Right forelimb (tissue), 1 donor: ENCODE measurements around the gene COX5B.
"Not testable (repeated sequence)": the region's sequence is repeated elsewhere in the genome, so short reads cannot be mapped to it uniquely, and the experiment has no call there.

Experiments
- DNase-seq: peaks from one replicate; pipeline ENCODE4 v3.0.0-alpha.2; 2018

COX5B gene

DNA sequence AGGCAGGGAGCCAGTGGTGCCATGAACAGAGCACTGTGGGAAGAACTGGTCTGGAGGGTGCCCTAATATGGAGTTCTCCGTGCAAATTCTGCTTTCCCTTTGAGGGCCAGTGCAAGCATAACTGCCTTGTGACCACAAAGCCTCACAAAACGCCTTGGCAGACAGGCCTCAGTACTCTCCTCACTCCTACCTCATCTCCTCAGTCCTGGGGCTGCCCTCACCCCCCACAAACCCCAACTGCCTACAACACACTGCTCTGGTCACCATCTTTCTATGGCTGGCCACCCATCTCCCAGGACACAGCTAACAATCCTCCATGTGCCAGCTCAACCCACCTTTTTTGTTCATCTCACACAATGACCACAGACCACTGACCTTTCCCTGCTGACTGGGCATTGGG, 8.9 kb downstream of the COX5B start:
- no peak for DNase-seq

DNA sequence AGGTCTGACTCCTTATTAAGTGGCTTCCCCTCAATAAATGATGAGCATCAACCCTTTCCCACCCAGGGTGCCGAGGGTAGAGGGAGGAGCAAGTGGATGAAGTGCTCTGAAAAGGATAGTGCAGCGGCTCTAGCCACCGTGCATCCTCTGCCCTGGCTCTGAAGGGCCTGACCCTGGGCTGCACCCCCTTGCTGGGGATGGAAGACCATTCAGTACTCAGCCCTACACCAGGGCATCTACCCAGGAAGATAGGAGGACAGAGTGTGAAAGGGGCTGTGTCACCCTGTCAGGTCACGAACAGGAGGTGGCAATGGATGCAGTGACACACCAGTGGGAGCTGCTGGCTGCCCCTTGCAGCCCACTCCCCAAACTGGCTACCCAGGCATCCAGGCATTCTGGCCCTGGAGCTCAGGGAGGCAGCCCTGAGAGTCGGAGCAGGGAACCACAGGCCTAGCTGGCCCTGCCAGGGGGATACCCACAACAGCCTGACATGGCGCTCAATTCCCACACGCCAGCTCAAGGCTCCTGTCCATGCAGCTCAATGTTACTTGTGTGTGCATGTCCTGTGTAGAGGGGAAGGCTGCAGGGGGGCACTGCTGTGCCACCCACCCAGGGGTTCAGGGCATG, 10.4 kb downstream of the COX5B start:
- DNase-seq = no peak

DNA sequence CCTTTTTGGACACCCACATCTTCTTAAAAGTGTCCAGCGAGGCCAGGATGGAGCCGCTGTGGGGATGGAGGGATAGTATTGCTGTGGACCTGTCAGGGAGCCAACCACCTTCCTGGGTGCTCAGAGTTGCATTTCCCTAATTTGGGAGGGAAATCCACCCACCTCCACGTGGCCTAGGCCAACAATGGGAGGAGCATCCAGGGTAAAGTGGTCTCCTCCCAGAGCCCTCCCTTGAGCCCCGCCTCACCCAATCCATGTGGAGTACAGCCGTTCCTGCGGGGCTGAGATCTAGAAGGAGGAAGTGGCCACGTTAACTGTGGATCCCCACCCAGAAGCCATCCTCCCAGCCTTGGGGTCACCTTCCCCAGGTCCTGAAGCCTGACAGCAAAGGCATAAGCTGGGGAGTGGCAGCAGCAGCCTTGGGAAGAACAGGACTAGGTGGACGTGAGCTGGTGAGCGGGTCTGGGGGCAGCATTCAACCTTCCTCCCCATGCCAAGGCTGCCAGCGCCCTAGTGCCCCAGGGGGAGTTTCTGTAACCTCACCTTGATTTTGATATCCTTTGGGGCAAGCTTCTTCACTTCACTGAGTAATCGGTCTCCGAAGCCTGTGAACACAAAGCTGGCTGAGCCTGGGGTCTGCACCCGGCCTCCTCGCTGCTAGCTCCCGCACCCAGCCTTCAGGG, 11.2 kb downstream of the COX5B start:
- no peak for DNase-seq

DNA sequence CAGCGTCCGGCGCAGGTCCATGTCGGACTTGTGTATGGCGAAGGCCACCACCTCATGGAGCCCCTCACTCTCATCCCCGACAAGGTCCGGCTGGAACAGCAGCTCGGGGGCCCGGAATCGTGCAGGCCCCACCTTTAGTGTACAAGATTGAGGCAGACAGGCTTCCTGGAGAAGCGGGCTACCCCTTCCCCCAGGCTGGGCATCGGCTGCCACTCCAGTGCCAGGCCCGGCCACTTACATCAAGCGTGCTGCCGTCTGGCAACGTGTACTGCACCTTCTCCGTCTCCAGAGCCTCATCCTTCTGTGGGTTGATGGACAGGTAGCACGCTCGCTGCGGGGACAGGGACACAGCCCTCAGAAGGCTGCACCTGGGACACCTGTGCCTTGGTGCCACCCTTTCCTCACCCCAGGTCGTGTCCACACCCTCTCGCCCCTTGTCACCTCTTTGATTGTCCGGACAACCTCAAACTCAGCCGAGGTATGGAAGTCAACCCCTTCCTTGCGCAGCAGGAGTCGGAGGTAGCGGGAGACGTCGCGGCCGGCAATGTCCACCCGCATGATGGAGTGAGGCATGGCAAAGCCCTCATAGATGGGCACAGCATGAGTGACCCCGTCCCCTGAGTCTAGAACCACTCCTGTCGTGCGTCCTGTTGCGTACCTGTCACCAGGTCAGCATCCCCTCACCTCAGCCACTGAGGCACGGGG, 12.3 kb downstream of the COX5B start:
- DNase-seq = no peak

DNA sequence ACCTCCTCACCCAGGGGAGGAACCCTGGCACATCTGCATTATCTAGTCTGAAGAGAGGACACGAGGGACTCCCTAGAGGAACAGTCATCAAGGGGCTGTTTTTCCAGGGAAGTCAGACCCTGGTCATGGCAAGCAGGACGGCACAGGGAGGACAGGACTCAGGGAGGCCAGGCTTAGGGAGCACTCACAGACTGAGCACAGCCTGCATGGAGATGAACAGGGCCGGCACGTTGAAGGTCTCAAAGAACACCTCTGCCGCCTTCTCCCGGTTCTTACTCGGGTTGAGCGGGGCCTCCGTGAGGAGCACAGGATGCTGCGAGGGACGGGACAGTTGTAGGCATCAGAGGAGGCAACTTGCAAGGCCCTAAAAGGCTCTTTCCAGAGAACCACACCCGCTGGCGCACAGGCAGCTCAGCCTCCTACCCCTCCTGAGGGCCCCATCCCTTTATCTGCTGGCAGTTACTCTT, 12.9 kb downstream of the COX5B start:
- DNase-seq = no peak

DNA sequence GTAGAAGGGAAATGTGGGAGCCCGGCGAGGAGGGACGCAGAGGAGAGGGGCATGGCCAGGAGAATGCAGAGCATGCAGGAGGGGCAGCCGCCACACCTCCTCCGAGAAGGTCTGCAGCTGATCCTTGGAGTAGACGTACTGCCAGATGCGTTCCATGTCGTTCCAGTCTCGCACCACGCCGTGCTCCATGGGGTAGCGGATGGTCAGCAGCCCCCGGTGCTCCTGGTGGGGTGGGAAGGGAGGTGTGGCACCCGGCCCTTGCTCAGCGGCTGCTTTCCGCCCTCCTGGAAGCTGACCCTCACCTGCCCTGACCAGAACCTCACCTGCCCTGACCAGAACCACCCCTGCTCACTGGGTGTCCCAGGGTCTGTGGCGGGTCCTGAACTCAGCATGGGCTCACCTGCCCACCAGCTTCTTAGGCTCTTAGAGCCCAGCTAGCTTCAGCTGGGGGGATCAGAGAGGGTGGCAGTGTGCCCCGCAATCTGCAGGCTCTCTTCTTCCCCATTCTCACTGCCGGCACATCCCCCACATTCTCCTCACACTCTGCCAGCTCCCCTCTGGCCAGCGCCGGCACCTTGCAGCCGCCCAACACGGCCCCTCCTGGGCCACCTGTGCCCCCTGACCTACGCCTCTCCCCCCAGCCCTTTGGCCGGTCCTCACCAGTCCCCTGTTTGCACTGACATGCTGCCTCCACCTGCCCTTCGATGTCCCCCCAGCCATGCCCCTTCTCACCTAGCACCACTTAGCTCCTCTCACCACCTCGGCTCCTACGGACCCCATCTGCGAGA, 13.6 kb downstream of the COX5B start:
- no peak for DNase-seq

DNA sequence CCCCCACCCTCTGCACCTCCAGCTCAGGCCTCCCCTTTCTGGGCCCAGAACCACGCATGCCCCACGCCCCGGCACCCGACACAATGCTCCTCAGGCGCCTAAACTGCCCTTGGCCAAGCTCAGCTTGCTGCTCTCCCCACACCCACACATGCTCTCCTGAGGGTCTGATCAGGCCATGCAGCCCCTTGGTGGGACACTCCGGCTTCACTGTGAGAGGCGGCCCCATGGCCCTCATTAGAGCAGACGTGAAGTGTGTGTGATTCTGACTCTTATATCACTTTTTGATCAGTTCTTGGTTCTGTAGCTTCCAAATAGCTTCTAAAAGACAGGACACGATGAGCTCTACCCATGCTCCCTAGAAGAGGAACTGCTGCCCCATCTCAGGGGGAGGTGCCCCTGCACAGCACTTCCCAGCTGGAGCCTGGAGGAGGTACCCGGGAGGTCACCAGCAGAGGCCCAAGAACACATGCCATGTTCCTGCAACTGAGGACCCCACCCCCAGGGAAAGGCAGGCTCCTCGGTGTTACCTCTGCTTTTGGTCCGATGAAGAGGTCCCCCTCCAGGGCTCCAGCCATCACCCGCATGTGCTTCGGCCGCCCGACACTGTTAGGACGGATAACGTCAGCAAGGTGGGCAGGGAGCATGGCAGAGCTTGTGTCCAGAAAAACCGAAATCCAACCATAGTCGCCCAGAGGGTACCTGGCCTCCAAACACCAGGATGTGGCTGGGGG, 14.3 kb downstream of the COX5B start:
- DNase-seq = no peak

DNA sequence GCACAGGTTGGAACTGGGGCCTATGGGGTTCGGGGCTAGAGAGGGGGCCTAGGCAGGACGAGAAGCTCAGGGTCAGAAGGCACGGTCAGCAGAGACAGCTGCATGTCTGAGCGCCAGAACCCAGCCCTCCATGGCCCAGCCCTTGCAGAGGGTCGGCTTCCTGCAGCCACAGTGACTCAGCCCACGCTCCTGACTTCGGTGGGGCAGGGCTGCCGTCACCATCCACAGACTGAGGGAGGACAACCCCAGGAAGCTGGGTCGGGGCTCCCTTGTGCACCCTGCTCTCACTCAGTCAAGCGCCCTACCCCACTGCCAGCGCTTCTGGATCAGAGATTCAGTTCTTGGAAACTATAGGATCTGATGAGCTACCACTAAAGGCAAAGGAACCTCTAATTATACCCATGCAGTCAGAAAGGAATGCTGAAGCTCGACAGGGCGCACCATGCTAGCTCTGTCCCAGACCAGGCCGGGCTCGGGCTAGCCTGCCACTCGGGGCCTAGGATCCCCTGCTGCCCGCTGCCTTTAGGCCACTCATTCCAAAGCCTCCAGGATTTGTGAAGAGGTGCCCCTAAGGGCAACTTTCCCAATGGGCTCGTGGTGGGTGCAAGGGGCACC, 15.0 kb downstream of the COX5B start:
- DNase-seq = no peak

DNA sequence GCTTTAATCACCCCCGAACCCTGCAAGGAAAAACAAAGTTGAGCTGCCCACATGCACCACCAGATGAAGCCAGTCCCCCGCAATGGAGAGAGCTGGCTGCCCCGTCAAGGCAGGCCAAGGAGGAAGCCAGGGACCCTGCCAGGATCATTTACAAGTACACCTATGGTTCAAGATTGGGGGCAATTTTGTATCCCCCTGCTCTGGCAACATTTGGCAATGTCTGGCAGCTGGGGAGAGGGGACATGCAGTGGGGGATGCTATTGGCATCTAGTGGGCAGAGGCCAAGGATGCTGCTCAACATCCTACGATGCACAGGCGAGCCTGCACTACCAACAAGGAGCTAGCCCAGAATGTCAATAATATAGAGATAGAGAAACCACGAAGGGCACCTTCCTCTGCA, 16.1 kb downstream of the COX5B start:
- no peak for DNase-seq

DNA sequence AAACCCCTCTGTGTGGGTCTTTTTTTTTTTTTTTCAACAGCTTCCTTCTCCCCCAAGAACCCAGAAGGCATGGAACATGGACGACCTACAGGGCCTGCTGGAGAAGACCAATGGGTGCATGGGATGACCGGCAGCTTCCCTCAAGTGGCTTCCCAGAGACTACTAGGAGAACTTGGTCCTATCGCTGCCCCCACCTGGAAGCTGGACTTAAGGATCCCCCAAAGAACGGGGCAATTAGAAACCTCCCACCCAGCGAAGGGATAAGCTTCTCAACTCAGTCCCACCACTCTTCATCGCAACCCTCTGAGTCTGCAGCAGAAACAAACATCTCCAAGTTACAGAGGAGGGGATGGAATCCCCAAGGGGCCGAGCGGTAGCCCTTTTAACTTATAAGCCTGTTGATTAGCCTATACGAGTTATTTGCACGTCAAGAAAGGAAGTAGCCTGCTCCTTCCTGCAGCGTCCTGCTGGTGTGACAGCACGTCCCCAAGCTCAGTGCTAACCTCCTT, 16.6 kb downstream of the COX5B start:
- DNase-seq = no peak

DNA sequence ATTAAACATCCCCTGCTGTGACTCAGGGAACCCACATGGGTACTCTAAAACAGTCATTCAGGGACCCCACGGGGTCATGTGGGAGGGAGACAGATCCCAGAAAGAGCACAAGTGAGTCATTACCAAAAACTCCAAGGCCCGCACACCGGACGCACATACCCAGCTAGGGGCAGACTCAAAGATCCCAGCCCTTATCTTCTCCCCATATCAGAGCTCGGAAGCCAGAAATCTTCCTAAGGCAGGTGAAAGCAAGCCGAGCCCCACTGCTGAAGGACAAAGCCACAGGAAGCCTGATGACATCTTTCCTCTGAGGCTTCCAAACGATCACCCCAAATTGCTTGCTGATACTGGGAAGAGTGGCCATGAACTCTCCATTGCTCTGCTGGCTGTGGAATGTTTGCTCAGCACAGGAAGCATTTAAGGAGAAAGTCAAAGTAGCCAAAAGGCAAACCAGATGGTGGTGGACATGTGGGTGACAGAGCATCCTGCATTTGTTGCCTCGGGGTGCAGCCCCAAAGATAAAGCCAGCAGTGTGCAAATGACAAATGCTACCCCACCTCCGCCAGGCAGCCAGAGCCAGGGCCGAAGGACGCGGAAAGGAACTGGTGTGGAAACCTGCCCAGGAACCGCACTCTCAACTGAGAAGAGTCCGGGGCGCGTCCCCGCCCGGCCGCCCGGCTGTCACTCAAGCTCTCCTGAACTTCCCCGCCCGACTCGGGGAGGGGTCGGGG, 17.2 kb downstream of the COX5B start:
- DNase-seq = peak; percentile 82

DNA sequence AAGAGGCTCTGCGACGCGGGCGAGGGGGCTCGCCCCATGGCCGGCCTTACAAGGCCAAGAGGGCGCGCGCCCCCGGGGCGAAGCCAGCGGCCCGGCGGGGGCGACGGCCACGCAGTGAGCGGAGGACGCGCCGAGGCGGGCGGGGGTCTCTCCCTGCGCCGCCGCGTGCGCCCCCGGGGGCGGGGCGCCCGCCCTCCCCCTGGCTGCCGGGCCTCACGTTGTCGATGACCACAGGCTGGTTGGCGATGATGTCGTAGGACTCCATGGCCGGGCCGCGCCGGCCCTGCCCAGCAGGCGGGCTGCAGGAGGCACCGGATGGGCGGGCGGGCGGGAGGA, 17.7 kb downstream of the COX5B start:
- DNase-seq = no peak

DNA sequence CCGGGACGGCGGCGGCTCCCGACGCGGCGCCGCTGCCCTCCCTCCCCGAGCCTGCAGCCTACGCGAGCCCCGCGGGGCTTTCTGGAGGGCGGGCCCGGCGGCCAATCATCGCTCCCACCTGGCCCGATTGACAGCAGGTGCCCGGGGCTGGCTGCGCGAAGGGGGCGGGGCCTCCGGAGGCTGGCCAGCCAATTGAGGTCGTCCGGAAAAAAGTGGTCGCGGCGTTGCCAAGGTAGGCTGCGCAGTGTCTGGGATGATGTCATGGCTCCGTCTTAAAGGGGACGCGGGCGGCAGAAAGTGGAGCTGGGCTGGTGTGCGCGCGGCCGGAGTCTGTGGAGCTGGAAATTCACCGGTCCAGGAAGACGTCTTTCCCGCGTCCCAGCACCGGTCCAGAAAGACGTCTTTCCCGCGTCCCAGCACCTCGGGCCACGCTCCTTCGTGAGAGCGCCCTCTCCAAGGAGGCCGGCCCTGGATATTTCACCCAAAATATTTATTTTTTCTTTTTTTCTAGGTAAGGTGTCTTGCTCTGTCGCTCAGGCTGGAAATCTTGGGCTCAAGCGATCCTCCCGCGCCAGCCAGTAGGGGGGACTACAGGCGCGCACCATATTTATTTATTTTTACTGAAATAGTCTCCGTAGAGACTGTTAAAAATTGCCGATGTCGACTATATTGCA, 18.2 kb downstream of the COX5B start, which contains the start of gene ACTR1B:
Gene ACTR1B, minus strand, starts transcription at position 83 of the 674 bp plus-strand sequence. CDS start 154 bp downstream, outside the sequence.
- DNase-seq = peak; percentile 98

DNA sequence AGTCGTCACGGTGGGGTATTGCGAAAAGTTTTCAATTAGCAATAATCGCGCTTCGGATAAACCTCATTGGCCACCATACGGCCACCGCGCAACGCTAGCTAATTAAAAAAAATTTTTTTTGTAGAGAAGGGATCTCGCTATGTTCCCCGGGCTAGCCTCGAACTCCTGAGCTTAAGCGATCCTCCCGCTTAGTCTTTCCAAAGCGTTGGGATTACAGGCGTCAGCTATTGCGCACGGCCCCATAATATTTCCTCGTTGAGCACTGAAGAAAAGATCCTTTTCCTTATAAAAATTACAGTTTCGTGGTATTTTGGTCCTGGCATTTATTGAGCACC, 18.7 kb downstream of the COX5B start:
- no peak for DNase-seq

DNA sequence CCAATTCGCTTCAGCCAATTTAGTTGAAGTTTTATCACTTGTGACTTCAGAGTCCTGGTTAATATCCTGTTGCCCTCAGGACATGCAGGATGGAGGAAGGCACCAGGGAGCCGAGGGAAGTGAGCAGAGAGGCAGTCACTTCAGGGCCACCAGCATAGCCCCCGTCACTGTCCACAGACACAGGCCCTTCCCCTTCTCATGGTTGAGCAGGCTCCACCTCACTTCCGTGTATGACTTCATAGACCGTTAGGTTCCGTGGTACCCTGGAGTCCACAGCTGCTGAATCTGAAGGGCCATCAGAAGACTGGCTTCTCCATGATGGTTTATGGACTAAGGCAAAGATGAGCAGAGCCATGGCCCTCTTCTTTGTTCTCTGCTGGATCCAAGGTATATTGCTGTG, 23.6 kb downstream of the COX5B start, which contains the start of gene C2orf92:
Gene C2orf92, plus strand, starts transcription at position 266 of the 400 bp plus-strand sequence. Its CDS starts 76 bp downstream, at position 342.
- no peak for DNase-seq

DNA sequence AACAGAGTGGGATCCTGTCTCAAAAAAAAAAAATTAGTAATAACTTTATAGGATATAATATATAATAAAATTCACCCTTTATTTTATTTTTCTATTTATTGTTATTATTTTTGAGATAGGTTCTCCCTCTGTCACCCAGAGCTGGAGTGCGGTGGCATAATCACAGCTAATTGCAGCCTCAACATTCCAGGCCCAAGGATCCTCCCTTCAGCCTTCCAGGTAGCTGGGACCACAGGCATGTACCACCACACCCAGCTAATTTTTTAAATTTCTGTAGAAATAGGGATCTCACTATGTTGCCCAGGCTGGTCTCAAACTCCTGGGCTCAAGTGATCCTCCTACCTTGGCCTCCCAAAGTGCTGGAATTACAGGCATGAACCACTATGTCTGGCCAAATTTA, 24.6 kb downstream of the COX5B start:
- no peak for DNase-seq

DNA sequence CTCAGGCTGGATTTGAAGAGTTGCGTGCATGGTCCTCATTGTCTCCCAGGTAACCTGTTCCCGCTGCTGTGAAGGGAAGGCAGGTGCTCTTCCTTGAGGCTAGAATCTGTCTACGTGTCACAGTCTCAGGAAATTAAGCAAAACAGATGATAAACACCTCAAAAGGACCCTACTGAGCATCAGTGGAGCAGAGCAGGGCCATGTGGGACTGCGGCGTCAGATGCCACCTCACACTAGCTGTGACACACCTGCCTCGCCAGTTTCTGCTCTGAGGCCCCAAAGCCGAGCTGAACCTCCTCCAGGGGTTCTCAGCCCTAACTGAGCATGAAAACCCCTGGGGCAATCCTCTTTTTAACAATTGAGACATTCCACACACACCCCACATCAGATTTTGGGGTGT, 25.7 kb downstream of the COX5B start:
- no peak for DNase-seq

DNA sequence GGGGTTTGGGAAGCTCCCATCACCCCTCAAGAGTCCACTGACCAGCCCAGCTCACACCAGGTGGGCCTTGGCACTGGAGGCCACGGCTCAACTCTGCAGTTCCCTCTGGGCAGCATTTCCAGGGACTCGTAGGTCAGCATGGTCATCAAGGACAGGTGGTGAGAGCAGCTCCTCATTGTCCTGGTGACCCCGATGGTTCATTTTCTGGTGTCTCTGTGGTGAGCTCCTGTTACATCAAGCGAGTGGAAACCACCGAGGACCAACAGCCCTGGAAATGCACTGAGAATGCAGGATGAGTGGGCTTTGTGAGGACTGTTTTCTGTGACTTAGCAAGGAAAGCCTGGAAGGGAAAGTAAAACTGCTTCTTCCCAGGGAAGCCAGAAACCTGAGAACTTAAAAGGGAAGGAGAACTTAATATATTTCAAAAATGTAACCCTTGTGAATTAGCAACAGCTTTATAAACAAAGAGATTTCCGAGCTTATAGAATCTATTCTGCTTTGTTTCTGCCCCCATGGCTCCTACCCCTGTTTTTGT, 26.8 kb downstream of the COX5B start:
- not testable (repeated sequence) for DNase-seq

DNA sequence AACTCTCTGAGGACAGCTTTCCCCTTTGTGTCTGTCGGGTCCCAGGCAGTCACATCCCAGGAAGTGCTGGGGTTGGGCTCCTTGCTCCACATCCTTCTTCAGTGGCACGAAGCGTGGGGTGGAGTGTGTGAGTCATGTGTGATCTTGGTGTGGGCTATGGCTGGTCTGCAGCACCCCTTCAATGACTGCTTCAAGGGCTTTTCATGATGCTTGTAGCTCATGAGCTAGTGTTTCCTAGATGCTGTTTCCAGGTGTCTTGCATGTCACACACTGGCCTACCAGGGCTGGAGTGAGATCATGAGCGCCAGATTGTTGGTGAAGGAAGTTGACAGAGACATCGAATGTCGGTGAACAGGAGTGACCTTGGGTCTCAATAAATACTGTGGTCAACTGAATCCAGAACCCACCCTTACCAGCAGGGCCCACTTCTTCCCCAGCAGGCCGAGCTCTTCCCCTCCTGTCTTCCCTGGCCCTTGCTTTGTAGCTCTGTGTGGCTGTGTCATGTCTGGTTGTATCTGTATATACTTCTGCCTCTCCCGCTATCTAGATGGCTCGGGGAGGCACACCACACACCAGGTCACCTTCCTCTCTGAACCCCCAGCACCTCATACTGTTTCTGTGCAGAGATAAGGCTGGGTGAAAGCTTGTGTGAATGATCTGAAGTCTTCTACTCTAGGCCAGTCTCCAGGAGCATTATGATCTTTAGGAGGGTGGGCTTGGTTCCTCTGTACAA, 27.5 kb downstream of the COX5B start:
- DNase-seq = no peak

DNA sequence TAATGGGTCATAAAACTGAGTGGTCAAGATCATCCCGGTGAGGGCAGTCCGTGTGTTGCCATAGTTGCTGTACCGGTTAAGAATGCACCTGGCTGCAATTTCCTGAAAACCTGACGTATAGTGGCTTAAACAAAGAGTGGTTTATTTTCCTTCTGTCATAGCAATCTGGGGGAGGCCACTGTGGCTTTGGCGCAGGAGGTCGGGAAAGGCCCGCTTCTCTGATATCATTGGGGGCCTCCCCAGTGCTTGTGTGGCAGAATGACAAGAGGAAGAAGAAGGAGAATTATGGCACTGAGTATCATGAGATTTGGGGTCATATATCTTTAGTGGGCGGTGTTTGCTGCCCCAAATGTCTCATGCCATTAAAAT, 28.0 kb downstream of the COX5B start:
- DNase-seq = no peak
